ENCODE measurements around the gene C20orf204.
"Not testable (repeated sequence)": the region's sequence is repeated elsewhere in the genome, so short reads cannot be mapped to it uniquely, and the experiment has no call there.

Gene C20orf204

DNA sequence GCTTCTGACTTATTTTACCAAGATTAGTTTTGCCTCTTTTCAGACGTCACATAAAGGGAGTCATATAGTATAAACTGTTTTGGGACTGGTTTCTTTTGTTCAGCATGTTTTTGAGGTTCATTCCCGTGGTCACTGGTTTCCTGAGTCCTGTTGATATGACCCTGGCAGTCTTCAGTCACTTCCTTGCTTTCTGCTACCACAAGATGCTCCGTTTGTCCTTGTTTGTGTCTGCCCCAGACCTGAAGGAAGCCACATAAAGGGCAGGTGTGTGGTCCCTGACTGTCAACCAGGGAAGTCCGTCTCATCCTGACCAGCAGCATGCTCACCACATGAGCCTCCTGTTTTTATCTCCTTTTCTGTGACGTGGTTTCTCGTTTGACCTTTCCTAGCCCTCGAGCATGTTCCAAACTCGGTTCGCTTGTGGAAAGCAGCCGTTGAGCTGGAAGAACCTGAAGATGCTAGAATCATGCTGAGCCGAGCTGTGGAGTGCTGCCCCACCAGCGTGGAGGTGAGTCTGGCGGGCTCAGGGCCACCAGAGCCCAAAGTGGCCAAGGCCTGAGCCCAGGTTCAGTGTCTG is 26.1 kb upstream of the C20orf204 start:
- TF ChIP-seq, protein P1, sequence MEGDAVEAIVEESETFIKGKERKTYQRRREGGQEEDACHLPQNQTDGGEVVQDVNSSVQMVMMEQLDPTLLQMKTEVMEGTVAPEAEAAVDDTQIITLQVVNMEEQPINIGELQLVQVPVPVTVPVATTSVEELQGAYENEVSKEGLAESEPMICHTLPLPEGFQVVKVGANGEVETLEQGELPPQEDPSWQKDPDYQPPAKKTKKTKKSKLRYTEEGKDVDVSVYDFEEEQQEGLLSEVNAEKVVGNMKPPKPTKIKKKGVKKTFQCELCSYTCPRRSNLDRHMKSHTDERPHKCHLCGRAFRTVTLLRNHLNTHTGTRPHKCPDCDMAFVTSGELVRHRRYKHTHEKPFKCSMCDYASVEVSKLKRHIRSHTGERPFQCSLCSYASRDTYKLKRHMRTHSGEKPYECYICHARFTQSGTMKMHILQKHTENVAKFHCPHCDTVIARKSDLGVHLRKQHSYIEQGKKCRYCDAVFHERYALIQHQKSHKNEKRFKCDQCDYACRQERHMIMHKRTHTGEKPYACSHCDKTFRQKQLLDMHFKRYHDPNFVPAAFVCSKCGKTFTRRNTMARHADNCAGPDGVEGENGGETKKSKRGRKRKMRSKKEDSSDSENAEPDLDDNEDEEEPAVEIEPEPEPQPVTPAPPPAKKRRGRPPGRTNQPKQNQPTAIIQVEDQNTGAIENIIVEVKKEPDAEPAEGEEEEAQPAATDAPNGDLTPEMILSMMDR (IDR thresholded peaks at IDR 0.05; ENCODE audit: extremely low read depth, missing control alignments): no peak
- DNase-seq (ENCODE audit: low spot score): no peak

DNA sequence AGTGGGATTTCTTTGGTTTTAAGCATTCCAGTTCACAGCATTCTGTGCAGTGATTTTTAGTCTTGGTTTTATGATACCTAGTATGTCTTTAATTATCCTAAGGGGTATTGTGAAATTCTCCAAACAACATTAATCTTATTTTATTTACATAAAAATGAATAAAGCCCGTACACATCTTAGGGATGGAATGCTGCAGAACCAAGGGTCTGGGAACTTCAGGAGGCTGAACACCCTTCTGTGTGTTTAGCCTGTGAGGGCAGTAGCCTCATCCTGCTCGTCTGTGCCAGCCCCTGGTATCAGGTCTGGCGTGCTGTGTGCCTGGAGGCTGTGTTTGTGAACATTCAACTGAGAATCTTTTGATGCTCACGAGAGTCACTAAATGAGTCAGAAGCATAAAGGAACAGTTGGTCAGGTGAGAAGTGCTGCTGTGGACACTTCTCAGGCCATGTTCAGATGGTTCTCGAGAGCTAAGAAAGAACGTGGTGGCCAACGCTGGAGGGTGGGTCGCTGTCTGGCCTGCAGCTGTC is 25.2 kb upstream of the C20orf204 start:
- no peak for DNase-seq (ENCODE audit: low spot score)
- TF ChIP-seq, protein P1 (IDR thresholded peaks at IDR 0.05; ENCODE audit: extremely low read depth, missing control alignments): no peak

DNA sequence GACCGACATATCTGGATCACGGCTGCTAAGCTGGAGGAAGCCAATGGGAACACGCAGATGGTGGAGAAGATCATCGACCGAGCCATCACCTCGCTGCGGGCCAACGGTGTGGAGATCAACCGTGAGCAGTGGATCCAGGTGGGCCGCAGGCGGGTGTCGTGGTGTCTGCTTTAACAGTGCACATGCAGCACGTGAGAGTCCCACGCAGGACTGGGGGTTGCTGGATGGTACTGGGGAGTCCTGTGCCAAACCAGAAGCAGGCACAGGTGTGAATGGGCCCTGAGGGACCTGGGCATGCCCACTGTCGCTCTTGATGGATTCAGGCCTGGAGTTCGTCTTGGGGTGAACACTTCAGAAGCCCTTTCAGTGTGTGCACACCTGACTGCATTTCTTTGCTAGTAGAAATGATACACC is 24.6 kb upstream of the C20orf204 start:
- DNase-seq (ENCODE audit: low spot score): no peak
- TF ChIP-seq, protein P1 (IDR thresholded peaks at IDR 0.05; ENCODE audit: extremely low read depth, missing control alignments): no peak

DNA sequence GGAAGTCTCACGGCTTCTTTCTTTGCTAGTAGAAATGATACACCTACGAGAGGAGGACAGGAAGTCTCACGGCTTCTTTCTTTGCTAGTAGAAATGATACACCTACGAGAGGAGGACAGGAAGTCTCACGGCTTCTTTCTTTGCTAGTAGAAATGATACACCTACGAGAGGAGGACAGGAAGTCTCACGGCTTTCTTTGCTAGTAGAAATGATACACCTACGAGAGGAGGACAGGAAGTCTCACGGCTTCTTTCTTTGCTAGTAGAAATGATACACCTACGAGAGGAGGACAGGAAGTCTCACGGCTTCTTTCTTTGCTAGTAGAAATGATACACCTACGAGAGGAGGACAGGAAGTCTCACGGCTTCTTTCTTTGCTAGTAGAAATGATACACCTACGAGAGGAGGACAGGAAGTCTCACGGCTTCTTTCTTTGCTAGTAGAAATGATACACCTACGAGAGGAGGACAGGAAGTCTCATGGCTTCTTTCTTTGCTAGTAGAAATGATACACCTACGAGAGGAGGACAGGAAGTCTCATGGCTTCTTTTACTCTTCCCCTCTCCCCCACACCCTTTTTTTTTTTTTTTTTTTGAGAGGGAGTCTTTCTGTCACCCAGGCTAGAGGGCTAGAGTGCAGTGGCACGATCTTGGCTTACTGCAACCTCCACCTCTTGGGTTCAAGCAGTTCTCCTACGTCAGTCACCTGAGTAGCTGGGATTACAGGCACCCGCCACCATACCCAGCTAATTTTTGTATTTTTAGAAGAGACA is 23.4 kb upstream of the C20orf204 start:
- not testable (repeated sequence) for DNase-seq (ENCODE audit: low spot score)

DNA sequence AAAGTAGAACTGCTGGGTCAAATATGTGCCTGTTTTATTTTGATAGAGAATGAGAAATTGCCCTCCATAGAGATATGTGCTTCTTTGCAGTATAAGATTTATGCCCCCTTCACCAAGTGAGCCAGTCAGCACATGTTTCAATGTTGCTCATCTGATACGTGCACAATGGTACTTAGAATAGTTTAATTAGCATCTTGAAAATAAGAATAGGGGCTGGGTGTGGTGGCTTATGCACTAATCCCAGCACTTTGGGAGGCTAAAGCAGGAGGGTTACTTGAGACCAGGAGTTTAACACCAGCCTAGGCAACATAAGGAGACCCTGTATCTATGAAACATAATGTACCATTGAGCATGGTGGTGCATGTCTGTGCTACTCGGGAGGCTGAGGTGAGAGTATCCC is 20.3 kb upstream of the C20orf204 start:
- TF ChIP-seq, protein P1 (IDR thresholded peaks at IDR 0.05; ENCODE audit: extremely low read depth, missing control alignments): no peak
- DNase-seq (ENCODE audit: low spot score): no peak

DNA sequence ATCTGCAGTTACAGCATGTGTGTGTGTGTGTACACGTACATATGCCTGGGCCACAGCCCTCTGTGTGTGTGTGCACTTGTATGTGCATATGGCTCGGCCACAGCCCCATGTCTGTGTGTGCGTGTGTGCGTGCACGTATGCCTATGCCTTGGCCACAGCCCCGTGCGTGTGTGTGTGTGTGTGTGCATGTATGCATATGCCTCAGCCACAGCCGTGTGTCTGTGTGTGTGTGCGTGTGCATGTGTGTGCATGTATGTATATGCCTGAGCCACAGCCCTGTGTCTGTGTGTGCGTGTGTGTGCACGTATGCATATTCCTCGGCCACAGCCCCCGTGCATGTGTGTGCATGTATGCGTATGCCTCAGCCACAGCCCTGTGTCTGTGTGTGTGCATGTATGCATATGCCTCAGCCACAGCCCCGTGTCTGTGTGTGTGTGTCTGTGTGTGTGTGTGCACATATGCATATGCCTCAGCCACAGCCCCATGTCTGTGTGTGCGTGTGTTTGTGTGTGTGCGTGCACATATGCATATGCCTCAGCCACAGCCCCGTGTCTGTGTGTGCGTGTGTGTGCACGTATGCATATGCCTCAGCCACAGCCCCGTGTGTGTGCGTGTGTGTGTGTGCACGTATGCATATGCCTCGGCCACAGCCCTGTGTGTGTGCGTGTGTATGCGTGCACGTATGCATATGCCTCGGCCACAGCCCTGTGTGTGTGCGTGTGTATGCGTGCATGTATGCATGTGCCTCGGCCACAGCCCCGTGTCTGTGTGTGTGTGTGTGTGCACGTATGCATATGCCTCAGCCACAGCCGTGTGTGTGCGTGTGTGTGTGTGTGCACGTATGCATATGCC is 14.6 kb upstream of the C20orf204 start:
- DNase-seq (ENCODE audit: low spot score): no peak
- TF ChIP-seq, protein P1 (IDR thresholded peaks at IDR 0.05; ENCODE audit: extremely low read depth, missing control alignments): no peak

DNA sequence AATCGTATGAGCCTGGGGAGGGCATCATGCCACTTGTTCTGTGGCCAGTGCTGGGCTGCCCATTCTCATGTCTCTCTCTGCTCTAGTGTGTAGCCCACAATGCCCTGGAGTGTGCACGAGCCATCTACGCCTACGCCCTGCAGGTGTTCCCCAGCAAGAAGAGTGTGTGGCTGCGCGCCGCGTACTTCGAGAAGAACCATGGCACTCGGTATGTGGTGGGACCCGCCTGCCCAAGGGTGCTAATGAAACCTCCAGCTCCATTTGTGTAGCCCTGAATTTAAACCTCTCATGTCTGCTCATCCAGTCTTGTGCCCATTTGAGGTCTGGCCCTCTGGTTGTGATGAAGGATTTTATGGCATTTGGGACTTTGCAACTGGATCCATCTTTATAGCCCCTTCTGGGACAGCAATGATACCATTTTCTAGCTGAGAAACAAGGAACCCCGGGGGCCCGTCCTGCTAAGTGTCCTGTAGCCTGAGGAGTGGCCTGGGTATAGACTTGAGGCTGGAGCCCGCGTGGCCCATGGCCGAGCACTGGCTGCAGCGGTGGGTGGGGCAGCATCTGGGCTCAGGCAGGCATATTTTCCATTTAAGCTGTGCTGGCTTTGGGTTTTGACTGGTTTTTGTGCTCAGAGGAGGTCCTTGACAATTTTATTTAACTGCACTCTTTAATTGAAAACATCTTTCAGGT is 13.2 kb upstream of the C20orf204 start:
- DNase-seq (ENCODE audit: low spot score): no peak
- TF ChIP-seq, protein P1 (IDR thresholded peaks at IDR 0.05; ENCODE audit: extremely low read depth, missing control alignments): no peak
